HCT116 (cell line): ENCODE measurements around the gene OTUD3. TPM values are rescaled to one million over a fixed set of nuclear protein-coding genes. Genes with fewer than 3 reads are reported as not detected.

Experiments
- ATAC-seq: fragments of 200-7000 bp; cut with Tn5 transposase; 2 replicates; pipeline ENCODE4 v1.9.1; 2020; ENCODE audit warnings: mild to moderate bottlenecking, moderate library complexity
- BruUV-seq: library from RNA; stranded (reverse); fragments of 400-500 nt; replicated peaks from 2 replicates; lab custom pipeline; 2021; lab: Mats Ljungman, UMichigan
- CTCF ChIA-PET: fragments of 300-600 bp; sonication (Branson Sonifier 250); formaldehyde crosslinking; loops from one replicate; lab custom pipeline; 2021; ENCODE audit warnings: antibody characterized with exemption; lab: Charles Lee
- POLR2A ChIA-PET: fragments of 300-600, 350-600 bp; sonication (Branson Sonifier 250); formaldehyde crosslinking; loops from one replicate; lab custom pipeline; 2021; ENCODE audit warnings: antibody characterized with exemption; lab: Charles Lee
- RAD21 ChIA-PET, 2 experiments: fragments of 300-600 bp; sonication (Branson Sonifier 250); formaldehyde crosslinking; loops; one replicate each; lab custom pipeline; 2023; ENCODE audit warnings: low total read pairs in 2 of 2; ENCODE audit not compliant: uncharacterized antibody in 2 of 2, unreplicated experiment in 2 of 2, low non-redundant PET in 1 of 2; lab: Charles Lee
- DNase-seq: peaks from one replicate; pipeline ENCODE4 v3.0.0-alpha.2; 2010; ENCODE audit warnings: low read depth, low spot score
- H2AFZ ChIP-seq: fragments of 200-600 bp; shearing (Covaris generic), sonication (generic); 2 replicates; pipeline ENCODE4 v1.6.1; 2017; ENCODE audit warnings: low read depth, mixed run types, mixed read lengths, antibody characterized with exemption, low read length; ENCODE audit not compliant: poor library complexity, severe bottlenecking
- H3K27ac ChIP-seq: 2 replicates; pipeline ENCODE4 v1.5.1; 2012; ENCODE audit warnings: low read depth, low read length
- H3K27me3 ChIP-seq: fragments of 200-600 bp; sonication (generic); 2 replicates; pipeline ENCODE4 v1.6.1; 2016; ENCODE audit warnings: mixed run types, low read length, mixed read lengths; ENCODE audit not compliant: insufficient read depth
- H3K36me3 ChIP-seq, 2 experiments: fragments of 200-500 bp in 1 of 2; fragments of 200-600 bp in 1 of 2; sonication (Bioruptor generic) in 1 of 2; sonication (generic) in 1 of 2; 2 replicates each; pipeline versions ENCODE4 v1.5.1 to v1.6.1; 2014 to 2016; ENCODE audit warnings: low read length in 2 of 2, inconsistent platforms in 1 of 2, mixed read lengths in 1 of 2, mixed run types in 1 of 2; ENCODE audit not compliant: insufficient read depth in 2 of 2, control insufficient read depth in 1 of 2
- H3K4me1 ChIP-seq, 2 experiments: fragments of 200-600 bp in 1 of 2; sonication (generic) in 1 of 2; 2 replicates each; pipeline versions ENCODE4 v1.5.1 to v1.6.1; 2012 to 2017; ENCODE audit warnings: low read length in 2 of 2, inconsistent platforms in 1 of 2, mild to moderate bottlenecking in 1 of 2, mixed read lengths in 1 of 2, mixed run types in 1 of 2, moderate library complexity in 1 of 2; ENCODE audit not compliant: insufficient read depth in 2 of 2, control insufficient read depth in 1 of 2
- H3K4me2 ChIP-seq: fragments of 200-600 bp; sonication (generic); 2 replicates; pipeline ENCODE4 v1.6.1; 2017; ENCODE audit warnings: mixed run types, low read length, mixed read lengths
- H3K4me3 ChIP-seq, 2 experiments: fragments of 200-600 bp in 1 of 2; sonication (generic) in 1 of 2; replicated peaks in 1 of 2; 2 replicates each; pipeline ENCODE4 v1.5.1; 2011 to 2016; ENCODE audit warnings: low read length in 2 of 2, control low read depth in 1 of 2, low read depth in 1 of 2, mild to moderate bottlenecking in 1 of 2, mixed read lengths in 1 of 2, mixed run types in 1 of 2
- H3K79me2 ChIP-seq: fragments of 200-600 bp; sonication (generic); 2 replicates; pipeline ENCODE4 v1.6.1; 2017; ENCODE audit warnings: mild to moderate bottlenecking, mixed run types, low read length, moderate library complexity, mixed read lengths; ENCODE audit not compliant: insufficient read depth
- H3K9ac ChIP-seq: fragments of 200-600 bp; sonication (generic); 2 replicates; pipeline ENCODE4 v1.6.1; 2016; ENCODE audit warnings: low read length, mixed read lengths
- H3K9me2 ChIP-seq: fragments of 200-600 bp; sonication (generic), shearing (Covaris generic); 2 replicates; pipeline ENCODE4 v1.6.1; 2017; ENCODE audit warnings: mixed run types, mild to moderate bottlenecking, moderate library complexity; ENCODE audit not compliant: insufficient read depth
- H3K9me3 ChIP-seq, 2 experiments: fragments of 200-500 bp in 1 of 2; fragments of 200-600 bp in 1 of 2; sonication (Bioruptor generic) in 1 of 2; sonication (generic) in 1 of 2; 2 replicates each; pipeline ENCODE4 v1.6.1; 2014 to 2017; ENCODE audit warnings: low read length in 2 of 2, mixed read lengths in 2 of 2, inconsistent platforms in 1 of 2, low read depth in 1 of 2, mild to moderate bottlenecking in 1 of 2, mixed run types in 1 of 2, moderate library complexity in 1 of 2; ENCODE audit not compliant: control insufficient read depth in 1 of 2, insufficient read depth in 1 of 2
- H4K20me1 ChIP-seq: fragments of 200-600 bp; sonication (generic), shearing (Covaris generic); 2 replicates; pipeline ENCODE4 v1.6.1; 2017; ENCODE audit warnings: mixed run types, mild to moderate bottlenecking, moderate library complexity; ENCODE audit not compliant: insufficient read depth
- ATF3 ChIP-seq: IDR thresholded peaks from 2 replicates; pipeline ENCODE4 v1.6.1; 2012
- EGR1 ChIP-seq: IDR thresholded peaks from 2 replicates; pipeline ENCODE4 v1.6.1; 2012; ENCODE audit warnings: low read depth
- ELF1 ChIP-seq: IDR thresholded peaks from 2 replicates; pipeline ENCODE4 v1.6.1; 2012; ENCODE audit warnings: low read depth, borderline replicate concordance
- EZH2 ChIP-seq: fragments of 200-600 bp; sonication (generic); IDR thresholded peaks from 2 replicates; pipeline ENCODE4 v1.6.1; 2017; ENCODE audit warnings: antibody characterized with exemption, mixed run types
- FOSL1 ChIP-seq: IDR thresholded peaks from 2 replicates; pipeline ENCODE4 v1.6.1; 2012; ENCODE audit warnings: low read depth
- POLR2A ChIP-seq: IDR thresholded peaks from 2 replicates; pipeline ENCODE4 v1.7.0; 2011; ENCODE audit warnings: borderline replicate concordance; ENCODE audit not compliant: insufficient read depth, insufficient read length; ENCODE audit errors: extremely low read depth
- POLR2AphosphoS5 ChIP-seq: IDR thresholded peaks from 2 replicates; pipeline ENCODE4 v1.6.1; 2011; ENCODE audit warnings: mild to moderate bottlenecking, low read depth, low read length, moderate library complexity
- RAD21 ChIP-seq: IDR thresholded peaks from 2 replicates; pipeline ENCODE4 v1.6.1; 2012; ENCODE audit warnings: low read depth, mild to moderate bottlenecking
- SIN3A ChIP-seq: IDR thresholded peaks from 2 replicates; pipeline ENCODE4 v1.6.1; 2012; ENCODE audit warnings: low read depth
- SRF ChIP-seq: IDR thresholded peaks from 2 replicates; pipeline ENCODE4 v1.6.1; 2012; ENCODE audit warnings: low read depth
- TCF7L2 ChIP-seq: IDR thresholded peaks from 2 replicates; pipeline ENCODE4 v1.7.0; 2011; ENCODE audit warnings: borderline replicate concordance, inconsistent platforms; ENCODE audit not compliant: insufficient read depth, insufficient read length; ENCODE audit errors: extremely low read depth
- ZNF274 ChIP-seq: fragments of 200-500 bp; sonication (Bioruptor generic); IDR thresholded peaks from 2 replicates; pipeline ENCODE4 v1.6.1; 2014; ENCODE audit warnings: mild to moderate bottlenecking, low read depth, low read length, inconsistent platforms
- intact Hi-C: fragments of 100-400 bp; cut with micrococcal nuclease; formaldehyde crosslinking; loops from 2 replicates; pipeline ENCODE4 v1.10.0; 2022
- total RNA-seq: library from RNA; stranded (reverse); gene quantifications from one replicate; pipeline ENCODE4 v1.2.1, GENCODE V29; 2021; ENCODE audit not compliant: unreplicated experiment
- TF ChIP-seq, protein P1 (sequence below): IDR thresholded peaks from 2 replicates; pipeline ENCODE4 v1.6.1; 2011; ENCODE audit warnings: mild to moderate bottlenecking, low read length, moderate library complexity; ENCODE audit not compliant: insufficient replicate concordance; ENCODE audit errors: extremely low read depth
- TF ChIP-seq, protein P2 (sequence below), 3 experiments: fragments of 200-600 bp in 1 of 3; sonication (generic) in 1 of 3; IDR thresholded peaks in 2 of 3; conservative IDR thresholded peaks in 1 of 3; 2 replicates each; pipeline ENCODE4 v1.5.1; 2012 to 2017; ENCODE audit warnings: low read depth in 2 of 3, low read length in 2 of 3, antibody characterized with exemption in 1 of 3, borderline replicate concordance in 1 of 3, control low read depth in 1 of 3, mild to moderate bottlenecking in 1 of 3, mixed read lengths in 1 of 3, mixed run types in 1 of 3, moderate library complexity in 1 of 3; ENCODE audit not compliant: insufficient read depth in 1 of 3

Gene OTUD3
- total RNA-seq, 1 experiment from 2014 or later = 15.0 TPM

- TF ChIP-seq, protein P1, sequence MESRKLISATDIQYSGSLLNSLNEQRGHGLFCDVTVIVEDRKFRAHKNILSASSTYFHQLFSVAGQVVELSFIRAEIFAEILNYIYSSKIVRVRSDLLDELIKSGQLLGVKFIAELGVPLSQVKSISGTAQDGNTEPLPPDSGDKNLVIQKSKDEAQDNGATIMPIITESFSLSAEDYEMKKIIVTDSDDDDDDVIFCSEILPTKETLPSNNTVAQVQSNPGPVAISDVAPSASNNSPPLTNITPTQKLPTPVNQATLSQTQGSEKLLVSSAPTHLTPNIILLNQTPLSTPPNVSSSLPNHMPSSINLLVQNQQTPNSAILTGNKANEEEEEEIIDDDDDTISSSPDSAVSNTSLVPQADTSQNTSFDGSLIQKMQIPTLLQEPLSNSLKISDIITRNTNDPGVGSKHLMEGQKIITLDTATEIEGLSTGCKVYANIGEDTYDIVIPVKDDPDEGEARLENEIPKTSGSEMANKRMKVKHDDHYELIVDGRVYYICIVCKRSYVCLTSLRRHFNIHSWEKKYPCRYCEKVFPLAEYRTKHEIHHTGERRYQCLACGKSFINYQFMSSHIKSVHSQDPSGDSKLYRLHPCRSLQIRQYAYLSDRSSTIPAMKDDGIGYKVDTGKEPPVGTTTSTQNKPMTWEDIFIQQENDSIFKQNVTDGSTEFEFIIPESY = no peak
- no peak for TF ChIP-seq TCF7L2
- no peak for TF ChIP-seq POLR2A
- TF ChIP-seq, protein P2, sequence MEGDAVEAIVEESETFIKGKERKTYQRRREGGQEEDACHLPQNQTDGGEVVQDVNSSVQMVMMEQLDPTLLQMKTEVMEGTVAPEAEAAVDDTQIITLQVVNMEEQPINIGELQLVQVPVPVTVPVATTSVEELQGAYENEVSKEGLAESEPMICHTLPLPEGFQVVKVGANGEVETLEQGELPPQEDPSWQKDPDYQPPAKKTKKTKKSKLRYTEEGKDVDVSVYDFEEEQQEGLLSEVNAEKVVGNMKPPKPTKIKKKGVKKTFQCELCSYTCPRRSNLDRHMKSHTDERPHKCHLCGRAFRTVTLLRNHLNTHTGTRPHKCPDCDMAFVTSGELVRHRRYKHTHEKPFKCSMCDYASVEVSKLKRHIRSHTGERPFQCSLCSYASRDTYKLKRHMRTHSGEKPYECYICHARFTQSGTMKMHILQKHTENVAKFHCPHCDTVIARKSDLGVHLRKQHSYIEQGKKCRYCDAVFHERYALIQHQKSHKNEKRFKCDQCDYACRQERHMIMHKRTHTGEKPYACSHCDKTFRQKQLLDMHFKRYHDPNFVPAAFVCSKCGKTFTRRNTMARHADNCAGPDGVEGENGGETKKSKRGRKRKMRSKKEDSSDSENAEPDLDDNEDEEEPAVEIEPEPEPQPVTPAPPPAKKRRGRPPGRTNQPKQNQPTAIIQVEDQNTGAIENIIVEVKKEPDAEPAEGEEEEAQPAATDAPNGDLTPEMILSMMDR (IDR thresholded peaks at IDR 0.05 in 2 of 3, conservative IDR thresholded peaks at IDR 0.05 in 1 of 3; ENCODE audit: borderline replicate concordance in 1 of 3, insufficient read depth in 1 of 3, low read depth in 2 of 3, low read length in 2 of 3) = no peak
- no peak for TF ChIP-seq POLR2AphosphoS5
- TF ChIP-seq SRF = no peak
- no peak for TF ChIP-seq ELF1
- TF ChIP-seq EGR1 = no peak
- TF ChIP-seq ATF3 = no peak
- TF ChIP-seq ZNF274 = no peak
These were observed 28.5 kb downstream of the OTUD3 start (continued) for GRCh38 chr1:19910650-19911049.

- ATAC-seq (peak; percentile 80), DNase-seq (peak; percentile 75)
- Histone ChIP-seq H2AFZ (no peak overlapping the region), H3K9me3 (no peaks in the 10 kb centered on the region), H3K36me3 (peaks cover under 1 to 9% of the 10 kb centered on the region in 2 experiments; a peak in 2 of 4 replicates), H3K4me3 (no peak overlapping the region), H3K4me1 (peaks cover 0 to 13% of the 10 kb centered on the region in 2 experiments; a peak in 2 of 4 replicates), H4K20me1 (no peaks in the 10 kb centered on the region), H3K9me2 (no peaks in the 10 kb centered on the region), H3K27ac (no peak overlapping the region), H3K9ac (no peak overlapping the region), H3K79me2 (no peaks in the 10 kb centered on the region), H3K27me3 (no peaks in the 10 kb centered on the region), H3K4me2 (no peak overlapping the region)
- intact Hi-C loops = loop anchor here (1.0 to 2.0 kb wide), 4 partner anchors 183 to 577 kb away; no protein-coding TSS in a partner anchor
- CTCF ChIA-PET = interaction anchor here (0.7 to 1.2 kb wide), 5 partner anchors 11 to 576 kb away, joined by 3 to 13 read pairs (median 4); no protein-coding TSS in a partner anchor
- RAD21 ChIA-PET = interaction anchor here (0.6 to 1.0 kb wide), 3 partner anchors 234 to 294 kb away, joined by 3 to 6 read pairs (median 3); no protein-coding TSS in a partner anchor
- TF ChIP-seq SIN3A (no peak), TCF7L2 (no peak), FOSL1 (no peak), EZH2 (no peak), ZNF274 (no peak), RAD21 (peak; percentile 99)
- TF ChIP-seq, protein P1 = no peak
- TF ChIP-seq, protein P2 (IDR thresholded peaks at IDR 0.05 in 2 of 3, conservative IDR thresholded peaks at IDR 0.05 in 1 of 3; ENCODE audit: borderline replicate concordance in 1 of 3, insufficient read depth in 1 of 3, low read depth in 2 of 3, low read length in 2 of 3) = peak; percentile 91 to 93 (median 92)
- POLR2A ChIA-PET = interaction anchor here (0.9 kb wide), 1 partner anchor 234 kb away, joined by 6 read pairs; no protein-coding TSS in a partner anchor
- no TSS peak for BruUV-seq
These were observed 35.9 kb downstream of the OTUD3 start for GRCh38 chr1:19918057-19918456.
